HG03558 (cell line): Measurements from ENCODE around the gene CRABP2.

Source experiments
- ATAC-seq: cut with Tn5 transposase; IDR thresholded peaks from one replicate; pipeline ENCODE4 v1.9.1; 2021; ENCODE audit warnings: moderate number of reproducible peaks; ENCODE audit not compliant: unreplicated experiment; ENCODE audit errors: extremely low read depth

Gene CRABP2

DNA sequence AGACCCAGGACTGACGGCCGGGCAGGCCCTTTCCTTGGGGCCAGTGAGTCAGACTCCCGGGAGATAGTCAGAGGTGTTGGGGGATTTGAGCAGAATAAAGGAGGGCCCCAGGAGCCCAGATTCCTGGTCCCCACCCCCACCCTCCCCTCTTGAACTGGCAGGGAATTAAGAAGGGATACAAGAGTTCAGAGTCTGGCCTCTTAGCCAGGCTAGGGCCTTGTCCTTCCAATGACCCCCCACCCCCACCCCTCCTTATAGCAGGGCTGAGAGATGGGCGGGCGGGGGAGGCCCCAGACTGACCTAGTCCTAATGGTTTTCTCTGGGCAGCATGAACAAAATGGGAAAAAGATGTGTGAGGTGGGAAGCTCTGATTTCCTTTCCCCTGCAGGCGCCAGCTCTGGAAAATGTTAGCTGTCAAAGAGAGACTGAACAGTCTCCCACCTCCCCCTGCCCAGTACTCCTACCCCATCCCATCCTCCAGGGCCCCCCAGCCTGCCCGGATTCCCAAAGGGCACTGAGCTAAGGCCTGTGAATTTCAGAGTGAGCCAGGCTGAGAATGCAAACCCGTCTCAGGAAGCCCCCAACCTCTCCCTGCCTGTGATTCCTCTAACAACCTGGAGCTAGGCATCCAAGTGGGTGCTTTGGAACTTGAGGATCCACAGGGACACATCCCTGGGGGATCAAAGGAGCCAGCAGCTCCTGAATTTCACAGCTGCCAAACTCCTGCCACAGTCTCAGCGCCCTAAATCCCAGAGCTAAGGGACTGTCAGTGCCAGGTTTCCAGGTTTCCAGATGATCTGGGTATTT is 5.8 kb upstream of the CRABP2 start:
- ATAC-seq, result no peak

DNA sequence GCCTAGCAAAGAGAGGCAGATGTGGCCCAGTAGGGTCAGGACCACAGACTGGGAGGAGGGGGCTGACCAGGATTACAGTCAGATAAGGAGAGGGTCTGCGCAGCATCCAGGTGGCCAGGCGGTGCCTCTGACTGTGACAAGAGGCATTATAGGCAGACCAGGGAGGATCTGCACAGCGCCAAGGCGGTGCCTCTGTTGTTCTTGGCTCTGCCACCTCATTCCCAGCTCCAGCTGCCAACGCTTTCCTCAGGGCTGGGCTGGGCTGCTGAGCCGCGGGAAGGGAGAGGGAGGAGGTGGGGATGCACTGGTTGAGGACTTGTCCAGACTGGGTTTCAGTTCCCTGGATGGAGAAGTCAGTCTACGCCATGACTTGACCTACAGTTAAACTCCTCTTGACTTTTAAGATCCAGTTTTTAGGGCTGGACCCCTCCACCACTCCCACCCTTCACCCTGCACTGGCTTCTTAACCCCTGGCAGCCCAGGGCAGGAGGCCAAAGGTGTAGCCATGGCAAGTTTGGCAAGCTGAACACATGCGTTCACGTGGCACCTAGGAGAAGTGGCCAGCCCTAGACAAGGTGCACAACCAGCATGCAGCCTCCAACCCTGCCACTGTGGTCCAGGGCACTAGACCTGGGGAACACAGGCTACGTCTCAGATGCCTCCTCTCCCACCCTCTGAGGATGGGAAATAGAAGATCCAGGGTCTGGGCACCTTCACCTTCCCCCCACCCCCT is 4.5 kb upstream of the CRABP2 start:
- no peak for ATAC-seq

DNA sequence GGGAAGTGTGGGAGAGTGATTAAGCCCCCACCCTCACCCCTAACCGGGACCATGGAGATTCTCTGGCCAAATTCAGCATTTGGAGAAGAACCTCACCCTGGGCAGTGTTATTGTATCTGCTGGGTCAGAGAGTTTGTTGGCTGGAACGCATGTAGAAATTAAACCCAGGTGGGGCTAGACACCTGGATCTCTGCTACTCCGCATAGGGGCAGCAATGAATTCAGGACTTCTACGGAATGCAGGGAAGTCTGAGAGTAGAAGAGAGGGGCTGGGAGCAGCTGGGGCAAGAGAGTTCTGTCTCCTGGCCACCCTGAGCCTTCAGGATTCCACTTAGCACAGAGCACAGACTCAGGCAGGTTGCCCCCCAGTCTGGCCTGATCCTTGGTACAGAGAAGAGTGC is 3.6 kb upstream of the CRABP2 start:
- no peak for ATAC-seq

DNA sequence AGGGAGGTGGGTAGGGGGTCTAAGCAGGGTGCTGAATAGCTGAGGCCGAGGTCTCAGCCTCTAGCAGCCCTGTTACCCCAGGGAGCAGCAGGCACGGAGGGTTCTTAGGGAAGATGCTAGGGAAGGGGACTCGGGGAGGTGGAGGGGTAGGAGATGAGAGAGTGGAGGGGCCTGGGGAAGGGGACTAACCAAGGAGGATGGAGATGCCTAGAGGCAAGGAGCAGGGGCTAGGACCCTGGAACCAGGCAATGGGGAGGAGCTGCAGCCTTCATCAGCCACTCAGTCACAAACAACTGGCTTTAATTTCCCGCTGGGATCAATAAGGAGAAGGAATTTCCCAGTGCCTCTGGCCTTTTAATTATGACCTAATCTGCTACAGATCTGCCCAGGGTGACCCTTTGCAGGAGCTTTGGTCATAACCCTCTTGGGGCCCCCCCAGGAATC is 2.9 kb upstream of the CRABP2 start:
- ATAC-seq, result no peak

DNA sequence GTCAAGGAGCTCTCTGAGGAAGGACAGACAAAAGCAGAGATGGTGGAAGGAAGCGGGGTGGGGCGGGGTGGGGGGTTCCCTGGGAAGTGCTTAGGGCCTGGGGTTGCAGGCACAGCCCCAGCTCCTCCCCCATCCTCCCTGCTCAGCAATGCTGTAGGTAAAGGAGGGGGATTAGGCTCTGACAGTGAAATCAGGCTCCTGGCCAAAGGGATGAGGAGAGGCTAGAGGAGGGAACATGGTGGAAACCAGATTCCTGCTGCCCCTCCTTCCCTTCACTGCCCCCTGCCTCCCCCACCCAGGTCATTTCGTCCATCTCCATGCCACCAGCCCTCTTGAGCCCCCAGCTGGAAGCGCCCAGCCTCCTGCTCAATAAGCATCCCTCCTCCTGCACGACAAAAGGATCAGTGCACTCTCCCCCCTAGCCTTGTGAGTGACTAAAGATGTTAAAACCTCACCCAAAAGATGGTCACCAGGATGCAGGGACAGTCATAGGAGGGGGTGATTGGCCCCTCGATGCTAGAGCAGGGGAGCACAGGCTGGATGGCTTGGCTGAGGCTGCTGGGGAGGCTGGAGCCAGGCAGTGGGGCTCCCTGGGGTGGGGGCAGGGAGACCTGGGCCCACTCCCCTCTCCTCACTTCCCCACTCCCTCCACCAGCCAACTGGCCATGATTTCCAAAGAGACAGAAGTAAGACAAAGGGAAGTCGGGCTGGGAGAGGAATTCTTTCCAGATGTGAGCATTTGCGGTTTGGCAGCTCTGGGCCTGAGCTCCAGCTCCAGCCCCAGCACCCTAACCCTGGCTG is 2.2 kb upstream of the CRABP2 start:
- ATAC-seq, result no peak

DNA sequence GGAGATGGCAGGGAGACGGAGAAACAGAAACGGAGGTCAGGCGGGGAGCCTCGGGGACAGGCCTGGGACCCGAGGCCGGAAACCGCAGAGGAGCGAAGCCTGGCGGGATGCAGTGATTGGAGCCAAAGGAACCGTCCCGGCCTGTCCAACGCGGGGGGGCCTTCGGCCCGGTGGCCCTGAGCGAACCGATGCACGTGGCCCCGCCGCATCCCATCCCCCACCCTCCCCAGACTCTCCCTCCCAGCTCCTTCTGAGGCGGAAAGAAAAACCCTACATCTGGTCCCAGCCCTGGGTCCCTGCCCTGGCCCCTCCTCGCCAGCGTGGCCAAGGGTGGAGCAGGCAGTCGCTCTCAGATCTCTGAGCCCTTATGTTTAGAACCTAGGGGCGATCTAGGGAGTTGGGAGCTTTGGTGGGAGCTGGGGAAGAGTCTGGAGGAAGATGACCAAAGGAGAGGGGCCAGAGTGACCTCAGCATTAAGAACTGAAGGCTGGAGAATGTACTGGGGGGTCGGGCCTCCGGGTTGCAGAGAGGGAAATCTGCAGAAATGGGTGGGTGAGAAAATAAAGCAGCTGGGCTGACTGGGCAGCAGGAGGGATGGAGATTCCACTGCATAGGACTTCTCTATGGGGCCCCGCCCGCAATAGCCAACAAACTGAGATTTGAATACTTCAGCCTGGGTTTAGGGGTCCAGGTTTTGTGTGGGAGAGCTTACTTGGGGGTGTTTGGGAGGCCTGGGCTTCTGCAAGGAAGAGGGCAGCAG is 1.5 kb upstream of the CRABP2 start:
- no peak for ATAC-seq

DNA sequence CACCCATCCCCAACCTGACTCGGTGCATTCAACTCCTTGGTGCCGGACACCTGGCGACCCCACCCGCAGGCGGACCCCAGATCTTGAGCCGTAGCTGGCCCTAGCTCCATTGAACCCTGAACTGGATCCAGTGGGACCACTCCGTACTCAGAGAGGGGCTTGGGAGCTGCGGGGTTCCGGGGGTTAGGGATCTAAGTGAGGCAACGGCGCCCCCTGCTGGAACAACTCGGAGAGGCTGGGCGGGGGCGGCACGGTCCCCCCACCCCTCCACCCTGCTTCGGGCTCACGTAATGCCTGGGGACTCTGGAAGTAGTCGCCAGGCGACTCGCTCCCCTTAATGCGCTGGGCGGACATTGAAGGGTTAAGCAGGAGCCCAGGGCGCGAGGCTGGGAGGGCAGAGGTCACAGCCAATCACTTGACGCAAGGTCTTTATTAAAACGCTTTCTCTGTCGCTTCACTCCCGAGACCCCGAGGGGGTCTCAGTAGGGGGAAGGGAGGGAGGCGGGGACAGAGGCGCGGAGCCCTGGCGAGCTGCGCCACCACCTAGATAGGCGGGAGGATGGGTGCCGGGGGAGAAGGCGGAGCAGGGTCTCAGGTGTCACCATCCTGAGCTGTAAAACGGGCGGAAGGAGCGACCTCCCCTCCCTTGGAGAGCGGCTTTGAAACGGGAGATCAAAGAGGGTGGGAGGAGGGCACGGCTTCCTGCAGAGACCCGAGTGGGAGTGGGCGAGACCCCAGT is 704 bp upstream of the CRABP2 start:
- no peak for ATAC-seq

DNA sequence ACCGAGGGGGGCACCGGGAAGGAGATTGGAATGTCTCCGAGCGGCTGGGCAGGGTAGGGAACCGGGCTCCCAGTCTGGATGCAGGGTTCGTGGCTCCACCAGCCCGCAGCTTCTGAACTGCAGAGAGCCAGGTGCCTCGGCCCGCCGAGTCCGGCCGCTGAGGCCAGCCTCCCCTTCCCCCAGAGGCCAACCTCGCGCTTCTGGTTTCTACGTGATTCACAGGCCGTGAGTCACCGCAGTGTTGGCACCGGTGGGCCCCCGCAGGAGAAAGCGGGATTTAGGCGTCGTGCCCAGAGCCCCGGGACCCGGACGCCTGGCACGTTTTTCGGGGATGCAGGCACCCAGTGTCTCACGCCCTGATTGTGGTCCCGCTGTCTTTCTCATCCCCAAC is 458 bp downstream of the CRABP2 start:
- ATAC-seq, result no peak

DNA sequence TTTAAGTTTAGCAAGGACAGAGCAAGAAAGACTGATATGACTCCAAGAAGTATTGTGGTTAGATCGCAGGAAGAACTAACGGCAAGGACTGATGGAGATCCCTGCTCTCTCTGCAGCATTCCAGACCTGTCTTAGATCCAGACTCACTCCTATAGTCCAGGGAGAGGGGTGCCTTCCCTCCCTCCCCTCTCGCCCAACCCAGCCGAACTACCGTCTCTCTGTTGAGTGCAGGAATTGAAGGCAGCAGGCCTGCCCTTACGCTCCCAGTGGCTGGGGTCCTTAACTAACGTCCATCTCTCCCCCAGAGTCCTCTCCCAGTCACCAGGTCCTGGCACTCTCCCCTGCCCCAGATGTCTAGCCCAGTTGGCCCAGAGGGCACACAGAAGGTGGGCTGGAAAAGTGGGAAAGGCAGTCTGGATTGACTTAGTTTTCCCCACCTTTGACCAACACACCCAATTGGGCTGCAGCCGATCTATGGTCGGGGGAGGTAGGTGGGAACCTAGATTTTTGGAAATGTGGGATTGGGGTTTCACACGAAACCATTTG is 1.1 kb downstream of the CRABP2 start:
- ATAC-seq, result no peak

DNA sequence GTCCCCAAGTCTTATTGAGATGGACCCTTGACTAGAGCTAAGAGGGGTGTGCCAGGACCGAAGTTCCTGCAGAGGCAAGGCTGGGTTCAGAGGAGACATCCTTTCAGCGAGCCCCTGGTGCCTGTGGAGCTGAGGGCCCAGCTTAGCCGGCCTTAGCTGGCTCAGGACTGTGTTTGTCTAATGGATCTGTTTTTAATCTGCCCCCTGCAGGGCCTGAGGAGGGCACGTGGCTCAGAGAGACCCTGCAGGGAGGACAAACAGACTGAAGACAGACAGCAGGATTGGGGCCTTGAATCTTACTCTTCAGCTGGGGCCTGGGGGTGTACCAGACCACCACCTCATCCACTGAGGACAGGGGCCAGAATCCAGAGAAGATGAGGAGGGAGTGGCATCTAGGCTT is 1.6 kb downstream of the CRABP2 start:
- ATAC-seq, result no peak

DNA sequence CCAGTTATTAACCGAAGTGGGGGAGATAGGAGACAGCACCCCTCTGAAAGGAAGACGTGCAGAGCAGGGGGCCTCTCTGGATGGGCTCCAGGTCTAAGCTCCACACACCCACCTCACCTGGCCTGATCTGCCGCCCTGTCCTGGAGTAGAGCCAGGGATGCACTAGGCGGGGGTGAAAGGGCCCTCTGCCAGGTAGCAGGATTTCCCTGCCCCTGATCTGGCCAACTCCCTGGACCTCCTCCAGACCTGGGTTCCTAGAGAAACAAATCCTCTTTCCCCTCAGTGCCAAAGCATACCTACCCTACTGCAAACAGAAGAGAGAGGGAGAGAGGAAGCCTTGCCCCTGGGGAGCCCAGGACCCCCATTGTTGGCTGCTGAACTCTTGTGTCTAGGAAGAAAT is 2.0 kb downstream of the CRABP2 start:
- ATAC-seq, result no peak

DNA sequence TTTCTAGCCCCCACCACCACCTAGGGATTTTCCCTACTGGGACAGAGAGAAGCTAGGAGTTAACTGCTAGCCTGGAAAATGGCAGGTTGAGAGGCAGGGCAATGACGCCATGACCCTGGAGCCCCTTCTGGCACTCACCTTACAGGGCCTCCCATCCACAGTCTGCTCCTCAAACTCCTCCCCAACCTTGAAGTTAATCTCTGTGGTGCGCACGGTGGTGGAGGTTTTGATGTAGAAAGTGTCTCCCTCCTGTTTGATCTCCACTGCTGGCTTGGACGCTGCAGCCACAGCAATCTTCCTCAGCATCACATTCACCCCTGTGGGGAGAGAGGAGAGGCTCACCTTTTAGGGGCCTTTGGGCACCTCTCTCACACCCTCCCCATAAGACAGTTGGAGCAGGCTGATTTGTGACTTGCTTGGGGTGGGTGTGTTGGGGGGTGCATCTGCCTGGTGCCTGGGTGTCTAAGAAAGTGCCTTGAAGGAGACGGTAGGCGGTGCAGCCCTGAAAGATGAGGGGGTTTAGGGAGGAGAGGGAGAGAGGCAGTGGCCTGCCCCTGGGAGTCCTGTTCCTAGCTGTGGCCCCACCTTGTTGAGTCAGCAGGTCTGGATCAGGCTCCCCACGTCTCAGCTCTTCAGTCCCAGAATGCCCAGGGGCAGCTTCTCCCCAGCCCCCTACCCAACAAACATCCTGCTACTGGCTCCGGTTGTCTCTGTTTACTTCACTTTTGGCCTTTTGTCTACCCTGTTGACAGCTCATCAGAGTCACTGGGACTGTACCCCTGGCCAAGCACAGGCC is 4.4 kb downstream of the CRABP2 start:
- no peak for ATAC-seq

DNA sequence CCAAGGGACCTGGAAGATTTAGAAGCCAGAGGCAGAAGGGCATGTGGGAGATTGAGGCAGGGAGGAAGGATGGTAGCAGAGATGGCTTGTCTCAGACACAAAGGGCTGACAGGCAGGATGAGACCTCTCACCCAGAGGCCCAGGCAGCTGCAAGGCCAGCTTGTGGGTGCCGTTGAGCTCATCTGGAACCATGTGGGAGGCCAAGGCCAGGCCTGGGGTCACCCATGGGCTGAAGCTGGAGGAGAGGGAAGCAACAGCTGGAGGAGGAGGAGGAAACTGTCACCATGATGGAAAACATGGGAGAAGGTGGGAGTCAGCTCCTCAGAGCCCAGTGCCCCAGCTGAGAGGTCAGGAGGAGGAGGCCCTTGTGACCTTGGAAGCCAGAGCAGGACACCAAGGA is 6.4 kb downstream of the CRABP2 start:
- no peak for ATAC-seq

DNA sequence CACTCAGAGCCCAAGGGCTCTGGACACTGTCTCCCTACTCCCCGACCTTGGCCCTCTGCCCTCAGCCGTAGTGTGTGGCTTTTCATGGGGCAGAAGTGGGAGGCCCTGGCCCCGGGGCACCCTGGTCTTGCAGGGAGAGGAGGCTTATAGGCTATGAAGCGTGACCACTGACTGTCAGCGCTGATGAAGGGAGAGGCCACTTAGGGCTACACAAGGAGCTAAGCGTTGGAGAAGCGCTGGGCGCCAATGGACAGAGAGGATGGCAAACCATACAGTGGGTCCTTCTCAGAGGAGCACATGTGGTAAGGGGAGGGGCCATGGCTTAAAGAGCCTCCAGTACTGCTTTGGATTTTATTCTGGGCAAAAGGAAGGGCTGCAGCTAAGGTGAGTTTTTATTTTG is 7.9 kb downstream of the CRABP2 start:
- ATAC-seq, result no peak

DNA sequence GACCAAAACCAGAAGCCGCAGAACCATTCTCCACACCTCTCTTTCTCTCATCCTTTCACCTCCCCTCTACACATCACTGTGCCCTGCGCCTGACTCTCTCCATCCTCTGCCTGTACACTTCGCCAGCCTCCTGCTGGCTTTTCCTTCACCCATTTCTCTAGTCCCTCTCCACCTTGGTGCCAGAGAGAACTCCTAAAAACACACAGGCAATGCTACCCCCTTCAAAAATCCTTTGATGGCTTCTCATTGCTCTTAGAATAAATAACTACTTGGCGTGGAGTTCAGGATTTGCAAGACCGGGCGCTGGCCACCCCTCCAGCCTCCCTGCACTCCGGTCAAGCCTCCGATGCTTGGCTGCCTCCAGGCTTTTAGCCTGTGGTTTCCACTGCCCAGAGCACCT is 8.6 kb downstream of the CRABP2 start:
- ATAC-seq, result no peak

DNA sequence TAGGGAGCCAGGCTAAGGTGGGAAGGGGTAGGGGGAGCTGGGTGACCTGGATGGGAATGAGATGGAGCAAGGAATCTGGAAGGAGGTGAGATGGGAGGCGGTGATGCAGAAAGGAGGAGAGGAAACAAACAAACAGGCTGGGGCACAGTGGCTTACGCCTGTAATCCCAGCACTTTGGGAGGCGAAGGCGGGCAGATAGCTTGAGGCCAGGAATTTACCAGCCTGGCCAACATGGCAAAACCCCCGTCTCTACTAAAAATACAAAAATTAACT is 10.8 kb downstream of the CRABP2 start:
- ATAC-seq, result no peak

DNA sequence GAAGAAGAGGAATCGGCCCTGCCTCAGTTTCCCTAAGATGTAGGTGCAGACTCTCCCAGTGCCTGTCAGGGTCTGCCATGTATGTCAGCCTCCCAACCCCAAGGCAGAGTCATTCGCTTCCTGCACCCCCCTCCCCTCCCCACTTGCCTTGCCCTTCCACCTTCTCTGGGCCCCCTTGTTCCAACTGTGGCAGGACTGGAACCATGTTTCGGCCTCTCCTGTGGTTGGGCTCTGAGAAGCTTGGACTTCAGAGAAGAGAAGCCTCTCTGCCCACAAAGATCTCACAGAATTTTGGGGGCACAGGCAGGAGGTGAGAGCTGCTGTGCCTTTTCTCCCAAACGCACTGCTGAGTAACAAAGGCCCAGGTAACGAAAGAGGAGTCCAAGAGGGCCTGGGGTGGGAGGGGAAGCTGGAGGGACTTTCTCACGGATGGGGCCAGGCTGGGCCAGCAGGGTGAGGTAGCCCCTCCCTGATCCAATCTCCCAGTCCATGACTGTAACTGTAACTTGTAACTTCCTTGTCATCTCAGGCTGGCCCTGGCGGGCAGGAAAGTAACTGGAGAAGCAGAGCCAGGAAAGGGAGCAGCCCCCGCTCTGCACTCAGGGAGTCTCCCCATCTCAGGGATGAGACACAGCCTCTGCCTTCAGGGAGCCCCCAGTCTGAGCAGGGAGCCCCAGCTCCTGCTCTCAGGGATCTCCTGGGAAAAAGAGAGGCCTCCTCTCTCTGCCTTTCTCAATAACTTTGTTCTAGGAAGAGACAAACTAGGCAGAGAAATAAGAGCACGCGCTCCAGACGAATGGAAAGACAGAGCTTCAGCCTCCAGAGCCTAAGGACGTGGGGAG is 11.3 kb downstream of the CRABP2 start:
- ATAC-seq, result no peak
